Measurements from ENCODE around the gene ESRRA.

Gene ESRRA

DNA sequence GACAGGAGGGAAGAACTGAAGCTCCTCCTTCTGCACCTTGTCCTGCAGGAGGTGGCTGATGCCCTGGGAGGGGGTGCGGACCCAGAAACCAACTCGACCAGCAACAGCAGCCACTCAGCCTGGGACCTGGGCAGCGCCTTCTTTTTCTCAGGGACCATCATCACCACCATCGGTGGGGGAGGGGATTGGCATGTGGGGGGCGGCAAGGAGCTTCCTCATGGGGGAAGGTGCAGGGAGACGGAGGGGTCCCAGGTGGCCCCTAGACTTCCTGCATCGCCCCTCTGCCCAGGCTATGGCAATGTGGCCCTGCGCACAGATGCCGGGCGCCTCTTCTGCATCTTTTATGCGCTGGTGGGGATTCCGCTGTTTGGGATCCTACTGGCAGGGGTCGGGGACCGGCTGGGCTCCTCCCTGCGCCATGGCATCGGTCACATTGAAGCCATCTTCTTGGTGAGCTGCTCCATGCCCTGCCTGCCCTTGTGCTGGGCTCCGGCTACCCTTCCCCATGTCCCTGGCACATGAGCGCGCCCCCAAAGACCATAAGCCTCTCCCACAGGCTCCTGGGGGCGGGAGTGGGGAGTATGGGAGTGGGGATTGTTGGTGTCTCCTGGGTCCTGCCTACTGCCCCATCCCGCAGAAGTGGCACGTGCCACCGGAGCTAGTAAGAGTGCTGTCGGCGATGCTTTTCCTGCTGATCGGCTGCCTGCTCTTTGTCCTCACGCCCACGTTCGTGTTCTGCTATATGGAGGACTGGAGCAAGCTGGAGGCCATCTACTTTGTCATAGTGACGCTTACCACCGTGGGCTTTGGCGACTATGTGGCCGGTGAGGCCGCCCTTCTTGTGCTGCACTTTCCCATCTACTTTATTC is 8.3 kb upstream of the ESRRA start:
- H3K36me3 ChIP-seq (replicated peaks in 1 of 2; ENCODE audit: control insufficient read depth in 2 of 2, insufficient read depth in 2 of 2, low read length in 2 of 2), result no peaks in the 10 kb centered on the region
- no peak overlapping the region for H3K27ac ChIP-seq (replicated peaks; ENCODE audit: low read length)
- peaks cover 9 to 29% of the 10 kb centered on the region in 2 donors for H3K4me1 ChIP-seq (ENCODE audit: control insufficient read depth in 2 of 2, insufficient read depth in 1 of 2, low read depth in 1 of 2, low read length in 2 of 2)
- H4K8ac ChIP-seq (ENCODE audit: low read depth, low read length), result no peak overlapping the region
- no peak overlapping the region for H4K91ac ChIP-seq (ENCODE audit: low read depth, low read length, poor library complexity)
- H2BK15ac ChIP-seq (ENCODE audit: low read length), result no peak overlapping the region
- H3K9me3 ChIP-seq (replicated peaks in 1 of 2; ENCODE audit: control insufficient read depth in 2 of 2, insufficient read depth in 1 of 2, low read depth in 1 of 2, low read length in 2 of 2), result no peaks in the 10 kb centered on the region
- no peaks in the 10 kb centered on the region for H3K79me1 ChIP-seq (ENCODE audit: low read depth, low read length)
- no peak overlapping the region for H3K14ac ChIP-seq (ENCODE audit: low read length)
- H2BK5ac ChIP-seq (ENCODE audit: low read length), result no peak overlapping the region
- peak overlapping the region; percentile 85 for H2BK12ac ChIP-seq (ENCODE audit: low read length)
- H3K27me3 ChIP-seq (ENCODE audit: control insufficient read depth in 3 of 3, insufficient read depth in 3 of 3, low read depth in 1 of 3, low read length in 3 of 3), result peaks cover 54 to 93% (median 92%) of the 10 kb centered on the region in 3 experiments
- H2AFZ ChIP-seq (ENCODE audit: low read length), result peak overlapping the region; percentile 24
- WGBS, 2 donors (ENCODE audit: extremely low coverage in 2 of 2, insufficient read length in 2 of 2, insufficient replicate concordance in 1 of 2), result no CpG with 5 or more reads among the region's 34 CpGs
- peak overlapping the region; percentile 72 for H2AK5ac ChIP-seq (ENCODE audit: low read depth, low read length)
- peak overlapping the region; percentile 55 for H2BK120ac ChIP-seq (ENCODE audit: low read depth, low read length)
- peak overlapping the region; percentile 32 for H3K9ac ChIP-seq (ENCODE audit: low read depth, low read length, poor library complexity)
- no peak overlapping the region for H3K4me3 ChIP-seq (ENCODE audit: low read length in 2 of 2)
- H3K18ac ChIP-seq (ENCODE audit: low read length), result peak overlapping the region; percentile 81
- H3K4me2 ChIP-seq (ENCODE audit: insufficient read depth, low read length, poor library complexity, severe bottlenecking), result no peak overlapping the region
- no peak overlapping the region for H3K23ac ChIP-seq (ENCODE audit: low read depth, low read length, poor library complexity)
- H3K4ac ChIP-seq (ENCODE audit: low read length), result no peak overlapping the region
- no peak for DNase-seq (ENCODE audit: low spot score)

GRCh38 chr11:64297699-64298358 is 7.5 kb upstream of the ESRRA start:
- H2BK120ac ChIP-seq (ENCODE audit: low read depth, low read length), result no peak overlapping the region
- H3K14ac ChIP-seq (ENCODE audit: low read length), result no peak overlapping the region
- no peak overlapping the region for H4K91ac ChIP-seq (ENCODE audit: low read depth, low read length, poor library complexity)
- no peak overlapping the region for H3K27ac ChIP-seq (replicated peaks; ENCODE audit: low read length)
- H3K36me3 ChIP-seq (replicated peaks in 1 of 2; ENCODE audit: control insufficient read depth in 2 of 2, insufficient read depth in 2 of 2, low read length in 2 of 2), result no peaks in the 10 kb centered on the region
- H3K4me1 ChIP-seq (ENCODE audit: control insufficient read depth in 2 of 2, insufficient read depth in 1 of 2, low read depth in 1 of 2, low read length in 2 of 2), result peaks cover 9 to 25% of the 10 kb centered on the region in 2 donors
- H2BK15ac ChIP-seq (ENCODE audit: low read length), result no peak overlapping the region
- no peak overlapping the region for H3K18ac ChIP-seq (ENCODE audit: low read length)
- DNase-seq (ENCODE audit: low spot score), result no peak
- no peak overlapping the region for H3K4ac ChIP-seq (ENCODE audit: low read length)
- H2AK5ac ChIP-seq (ENCODE audit: low read depth, low read length), result no peak overlapping the region
- H2BK12ac ChIP-seq (ENCODE audit: low read length), result no peak overlapping the region
- no peak overlapping the region for H3K23ac ChIP-seq (ENCODE audit: low read depth, low read length, poor library complexity)
- H4K8ac ChIP-seq (ENCODE audit: low read depth, low read length), result no peak overlapping the region
- no peaks in the 10 kb centered on the region for H3K9me3 ChIP-seq (replicated peaks in 1 of 2; ENCODE audit: control insufficient read depth in 2 of 2, insufficient read depth in 1 of 2, low read depth in 1 of 2, low read length in 2 of 2)
- no CpG with 5 or more reads among the region's 18 CpGs for WGBS, 2 donors (ENCODE audit: extremely low coverage in 2 of 2, insufficient read length in 2 of 2, insufficient replicate concordance in 1 of 2)
- peaks cover 47 to 85% (median 85%) of the 10 kb centered on the region in 3 experiments for H3K27me3 ChIP-seq (ENCODE audit: control insufficient read depth in 3 of 3, insufficient read depth in 3 of 3, low read depth in 1 of 3, low read length in 3 of 3)
- no peak overlapping the region for H3K4me2 ChIP-seq (ENCODE audit: insufficient read depth, low read length, poor library complexity, severe bottlenecking)
- H3K9ac ChIP-seq (ENCODE audit: low read depth, low read length, poor library complexity), result no peak overlapping the region
- H2BK5ac ChIP-seq (ENCODE audit: low read length), result no peak overlapping the region
- no peaks in the 10 kb centered on the region for H3K79me1 ChIP-seq (ENCODE audit: low read depth, low read length)
- no peak overlapping the region for H2AFZ ChIP-seq (ENCODE audit: low read length)
- no peak overlapping the region for H3K4me3 ChIP-seq (ENCODE audit: low read length in 2 of 2)

GRCh38 chr11:64298966-64299846 is 6.1 kb upstream of the ESRRA start:
- Histone ChIP-seq H3K79me1 (ENCODE audit: low read depth, low read length) (no peaks in the 10 kb centered on the region), H3K27me3 (ENCODE audit: control insufficient read depth in 3 of 3, insufficient read depth in 3 of 3, low read depth in 1 of 3, low read length in 3 of 3) (peaks cover 39 to 83% (median 71%) of the 10 kb centered on the region in 3 experiments), H3K9me3 (replicated peaks in 1 of 2; ENCODE audit: control insufficient read depth in 2 of 2, insufficient read depth in 1 of 2, low read depth in 1 of 2, low read length in 2 of 2) (no peaks in the 10 kb centered on the region), H3K4me1 (ENCODE audit: control insufficient read depth in 2 of 2, insufficient read depth in 1 of 2, low read depth in 1 of 2, low read length in 2 of 2) (peaks cover 9 to 26% of the 10 kb centered on the region in 2 donors), H2BK12ac (ENCODE audit: low read length) (peak overlapping the region; percentile 50), H3K9ac (ENCODE audit: low read depth, low read length, poor library complexity) (no peak overlapping the region), H2BK15ac (ENCODE audit: low read length) (peak overlapping the region; percentile 93), H3K23ac (ENCODE audit: low read depth, low read length, poor library complexity) (no peak overlapping the region), H3K36me3 (replicated peaks in 1 of 2; ENCODE audit: control insufficient read depth in 2 of 2, insufficient read depth in 2 of 2, low read length in 2 of 2) (no peaks in the 10 kb centered on the region), H3K4me3 (ENCODE audit: low read length in 2 of 2) (peak overlapping the region; percentile 25 to 54), H2BK120ac (ENCODE audit: low read depth, low read length) (peak overlapping the region; percentile 56), H4K8ac (ENCODE audit: low read depth, low read length) (no peak overlapping the region), H2AFZ (ENCODE audit: low read length) (peak overlapping the region; percentile 91), H3K14ac (ENCODE audit: low read length) (peak overlapping the region; percentile 31), H3K4me2 (ENCODE audit: insufficient read depth, low read length, poor library complexity, severe bottlenecking) (peak overlapping the region; percentile 74), H3K18ac (ENCODE audit: low read length) (peak overlapping the region; percentile 83), H3K4ac (ENCODE audit: low read length) (no peak overlapping the region), H2BK5ac (ENCODE audit: low read length) (no peak overlapping the region), H3K27ac (replicated peaks; ENCODE audit: low read length) (no peak overlapping the region), H2AK5ac (ENCODE audit: low read depth, low read length) (peak overlapping the region; percentile 76), H4K91ac (ENCODE audit: low read depth, low read length, poor library complexity) (no peak overlapping the region)
- DNase-seq (ENCODE audit: low spot score), result no peak
- no CpG with 5 or more reads among the region's 60 CpGs for WGBS, 2 donors (ENCODE audit: extremely low coverage in 2 of 2, insufficient read length in 2 of 2, insufficient replicate concordance in 1 of 2)
